NT2/D1 (cell line): Measurements from ENCODE around the gene AVEN.

ENCODE experiments used
- YY1 ChIP-seq: IDR thresholded peaks from 2 replicates; pipeline ENCODE4 v1.6.1; 2011; ENCODE audit not compliant: insufficient read length, insufficient read depth
- ZNF274 ChIP-seq: IDR thresholded peaks from 2 replicates; pipeline ENCODE4 v1.6.1; 2011; ENCODE audit warnings: mild to moderate bottlenecking, low read depth, low read length

- TF ChIP-seq ZNF274 (no peak), YY1 (no peak)
Measured at GRCh38 chr15:34009656-34010055, 29.3 kb downstream of the AVEN start.
